PC-3 (cell line): ENCODE measurements around the gene PPM1E.

Experiments used
- EZH2 ChIP-seq: fragments of 300-600 bp; sonication (generic); IDR thresholded peaks from one replicate; pipeline ENCODE4 v1.6.1; 2017; ENCODE audit warnings: antibody characterized with exemption, mild to moderate bottlenecking, low read length; ENCODE audit not compliant: unreplicated experiment
- EZH2phosphoT487 ChIP-seq: fragments of 300-600 bp; sonication (generic); IDR thresholded peaks from 2 replicates; pipeline ENCODE4 v1.6.1; 2018; ENCODE audit warnings: mild to moderate bottlenecking, antibody characterized with exemption, low read length, borderline replicate concordance
- TF ChIP-seq, protein P1 (sequence below): fragments of 300-600 bp; sonication (generic); conservative IDR thresholded peaks from 2 replicates; pipeline ENCODE4 v1.5.1; 2017; ENCODE audit warnings: antibody characterized with exemption, low read depth, mild to moderate bottlenecking, low read length

DNA sequence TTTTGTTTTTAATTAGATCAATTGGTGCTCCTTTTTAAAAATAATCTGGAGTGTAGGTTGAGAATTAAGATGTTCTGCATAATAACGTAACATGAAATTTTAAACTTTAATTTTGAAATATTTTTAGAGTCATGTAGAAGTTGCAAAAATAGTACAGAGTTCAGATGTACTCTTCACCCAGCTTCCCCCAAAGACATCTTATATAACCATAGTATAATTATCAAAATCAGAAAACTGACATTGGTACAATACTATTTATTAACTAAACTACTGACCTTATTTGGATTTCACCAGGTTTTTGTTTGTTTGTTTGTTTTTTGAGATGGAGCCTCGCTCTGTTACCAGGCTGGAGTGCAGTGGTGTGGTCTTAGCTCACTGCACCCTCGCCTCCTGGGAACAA lies 76.9 kb downstream of the PPM1E start:
- TF ChIP-seq EZH2phosphoT487 (no peak), EZH2 (no peak)
- TF ChIP-seq, protein P1, sequence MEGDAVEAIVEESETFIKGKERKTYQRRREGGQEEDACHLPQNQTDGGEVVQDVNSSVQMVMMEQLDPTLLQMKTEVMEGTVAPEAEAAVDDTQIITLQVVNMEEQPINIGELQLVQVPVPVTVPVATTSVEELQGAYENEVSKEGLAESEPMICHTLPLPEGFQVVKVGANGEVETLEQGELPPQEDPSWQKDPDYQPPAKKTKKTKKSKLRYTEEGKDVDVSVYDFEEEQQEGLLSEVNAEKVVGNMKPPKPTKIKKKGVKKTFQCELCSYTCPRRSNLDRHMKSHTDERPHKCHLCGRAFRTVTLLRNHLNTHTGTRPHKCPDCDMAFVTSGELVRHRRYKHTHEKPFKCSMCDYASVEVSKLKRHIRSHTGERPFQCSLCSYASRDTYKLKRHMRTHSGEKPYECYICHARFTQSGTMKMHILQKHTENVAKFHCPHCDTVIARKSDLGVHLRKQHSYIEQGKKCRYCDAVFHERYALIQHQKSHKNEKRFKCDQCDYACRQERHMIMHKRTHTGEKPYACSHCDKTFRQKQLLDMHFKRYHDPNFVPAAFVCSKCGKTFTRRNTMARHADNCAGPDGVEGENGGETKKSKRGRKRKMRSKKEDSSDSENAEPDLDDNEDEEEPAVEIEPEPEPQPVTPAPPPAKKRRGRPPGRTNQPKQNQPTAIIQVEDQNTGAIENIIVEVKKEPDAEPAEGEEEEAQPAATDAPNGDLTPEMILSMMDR: no peak
